GM12892 (cell line): ENCODE data around the gene NINL.

ENCODE experiments used
- POLR2A ChIP-seq: IDR thresholded peaks from 2 replicates; pipeline ENCODE4 v1.6.1; 2011; ENCODE audit warnings: low read depth, low read length, control low read depth
- POLR2AphosphoS5 ChIP-seq: IDR thresholded peaks from 2 replicates; pipeline ENCODE4 v1.6.1; 2011; ENCODE audit warnings: low read depth, low read length, control low read depth
- TAF1 ChIP-seq: IDR thresholded peaks from 2 replicates; pipeline ENCODE4 v1.6.1; 2011; ENCODE audit warnings: low read depth, mild to moderate bottlenecking, control low read depth, low read length, borderline replicate concordance

- TF ChIP-seq POLR2A: no peak
- TF ChIP-seq TAF1: no peak
- no peak for TF ChIP-seq POLR2AphosphoS5
Observed at GRCh38 chr20:25460566-25461280, 124.6 kb downstream of the NINL start.
